ENCODE results near the gene PLA2G6. TPM values are rescaled to one million over a fixed set of nuclear protein-coding genes. Genes with fewer than 3 reads are reported as not detected.

Gene PLA2G6
- total and polyA plus RNA-seq, 9 of the 15 experiments (the other 6 are each of a cell fraction or from before 2014, with no cell fraction given) = 0.11 to 12.2 (median 9.7) TPM

- FAIRE-seq = no peak
- H3K36me3 ChIP-seq (ENCODE audit: control insufficient read depth, insufficient read depth, low read length) = no peaks in the 10 kb centered on the region
- in situ Hi-C loops (cut with MboI) (no loop called here), intact Hi-C loops (cut with micrococcal nuclease) (no loop called here)
- H3K4me2 ChIP-seq (ENCODE audit: insufficient read depth, low read length) = no peak overlapping the region
- DNase-seq (ENCODE audit: extremely low read depth in 1 of 4, low spot score in 3 of 4) = no peak
- WGBS (ENCODE audit: insufficient coverage, low coverage, missing lambda C conversion rate) = 48% methylated on average over 5 of the region's 6 CpGs
- no peaks in the 10 kb centered on the region for H3K27me3 ChIP-seq (ENCODE audit: control insufficient read depth in 2 of 2, insufficient read depth in 2 of 2, low read length in 2 of 2)
- no peaks in the 10 kb centered on the region for H4K20me1 ChIP-seq (replicated peaks; ENCODE audit: control insufficient read depth, insufficient read depth, low read length)
- CTCF ChIA-PET (ENCODE audit: low intra/inter-chr PET ratio) = no interaction called here
- H3K9me1 ChIP-seq (ENCODE audit: control insufficient read depth, insufficient read depth, low read length) = no peaks in the 10 kb centered on the region
- H3K9me3 ChIP-seq (replicated peaks; ENCODE audit: control insufficient read depth, insufficient read depth, low read depth, low read length) = no peaks in the 10 kb centered on the region
- H3K79me2 ChIP-seq (ENCODE audit: control insufficient read depth, insufficient read depth, low read length) = no peaks in the 10 kb centered on the region
- H3K27ac ChIP-seq (ENCODE audit: extremely low read depth, low read depth, low read length) = no peak overlapping the region
- ATAC-seq = no peak
- no TSS peak for BruUV-seq (replicated peaks)
- H3K9ac ChIP-seq (ENCODE audit: insufficient read depth in 1 of 2, low read depth in 2 of 2, low read length in 2 of 2) = no peak overlapping the region
- POLR2A ChIA-PET = no interaction called here
- peaks cover 4 to 8% of the 10 kb centered on the region in 2 experiments; a peak in 3 of 5 replicates for H3K4me1 ChIP-seq (replicated peaks in 1 of 2; ENCODE audit: control insufficient read depth in 2 of 2, insufficient read depth in 2 of 2, low read length in 2 of 2)
- H2AFZ ChIP-seq (ENCODE audit: low read depth, low read length) = no peak overlapping the region
- no peak overlapping the region for H3K4me3 ChIP-seq
- TF ChIP-seq TBL1XR1 (IDR thresholded peaks at IDR 0.05; ENCODE audit: low read length in 2 of 2) = no peak
- TF ChIP-seq PRMT5 (CRISPR knock-in tag; IDR thresholded peaks at IDR 0.05) = no peak
- no peak for TF ChIP-seq ZZZ3 (IDR thresholded peaks at IDR 0.05)
- TF ChIP-seq ZNF778 (CRISPR knock-in tag; IDR thresholded peaks at IDR 0.05) = no peak
- no peak for TF ChIP-seq RBM14 (IDR thresholded peaks at IDR 0.05; ENCODE audit: borderline replicate concordance, insufficient read depth, low read depth, low read length)
- no peak for TF ChIP-seq ATF2 (CRISPR knock-in tag; IDR thresholded peaks at IDR 0.05)
- TF ChIP-seq CSDE1 (IDR thresholded peaks at IDR 0.05) = no peak
- TF ChIP-seq, protein P1, sequence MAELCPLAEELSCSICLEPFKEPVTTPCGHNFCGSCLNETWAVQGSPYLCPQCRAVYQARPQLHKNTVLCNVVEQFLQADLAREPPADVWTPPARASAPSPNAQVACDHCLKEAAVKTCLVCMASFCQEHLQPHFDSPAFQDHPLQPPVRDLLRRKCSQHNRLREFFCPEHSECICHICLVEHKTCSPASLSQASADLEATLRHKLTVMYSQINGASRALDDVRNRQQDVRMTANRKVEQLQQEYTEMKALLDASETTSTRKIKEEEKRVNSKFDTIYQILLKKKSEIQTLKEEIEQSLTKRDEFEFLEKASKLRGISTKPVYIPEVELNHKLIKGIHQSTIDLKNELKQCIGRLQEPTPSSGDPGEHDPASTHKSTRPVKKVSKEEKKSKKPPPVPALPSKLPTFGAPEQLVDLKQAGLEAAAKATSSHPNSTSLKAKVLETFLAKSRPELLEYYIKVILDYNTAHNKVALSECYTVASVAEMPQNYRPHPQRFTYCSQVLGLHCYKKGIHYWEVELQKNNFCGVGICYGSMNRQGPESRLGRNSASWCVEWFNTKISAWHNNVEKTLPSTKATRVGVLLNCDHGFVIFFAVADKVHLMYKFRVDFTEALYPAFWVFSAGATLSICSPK (IDR thresholded peaks at IDR 0.05; ENCODE audit: borderline replicate concordance) = no peak
- no peak for TF ChIP-seq ZBTB34 (CRISPR knock-in tag; IDR thresholded peaks at IDR 0.05)
- TF ChIP-seq HMG20A (CRISPR knock-in tag; conservative IDR thresholded peaks at IDR 0.05) = no peak
- no peak for TF ChIP-seq MBD1 (CRISPR knock-in tag; IDR thresholded peaks at IDR 0.05)
- TF ChIP-seq THRAP3 (IDR thresholded peaks at IDR 0.05; ENCODE audit: borderline replicate concordance) = no peak
- TF ChIP-seq SNRNP70 (optimal IDR thresholded peaks at IDR 0.05; ENCODE audit: low read depth, low read length) = no peak
- no peak for TF ChIP-seq IRF1 (CRISPR knock-in tag; IDR thresholded peaks at IDR 0.05; ENCODE audit: borderline replicate concordance)
- TF ChIP-seq SP1 (CRISPR knock-in tag; IDR thresholded peaks at IDR 0.05) = no peak
Measured at GRCh38 chr22:38190581-38190980, 9.0 kb upstream of the PLA2G6 start.

All from K562 (cell line).